GM19395 (cell line): ENCODE results near the gene EIF3B.
A peak's percentile ranks its signal among the peaks of the same experiment; 100 is the strongest.
"Not testable (repeated sequence)": the region's sequence is repeated elsewhere in the genome, so short reads cannot be mapped to it uniquely, and the experiment has no call there.

ENCODE experiments used
- ATAC-seq: cut with Tn5 transposase; IDR thresholded peaks from one replicate; pipeline ENCODE4 v1.9.1; 2021; ENCODE audit warnings: mild to moderate bottlenecking, moderate library complexity; ENCODE audit not compliant: unreplicated experiment

EIF3B gene

DNA sequence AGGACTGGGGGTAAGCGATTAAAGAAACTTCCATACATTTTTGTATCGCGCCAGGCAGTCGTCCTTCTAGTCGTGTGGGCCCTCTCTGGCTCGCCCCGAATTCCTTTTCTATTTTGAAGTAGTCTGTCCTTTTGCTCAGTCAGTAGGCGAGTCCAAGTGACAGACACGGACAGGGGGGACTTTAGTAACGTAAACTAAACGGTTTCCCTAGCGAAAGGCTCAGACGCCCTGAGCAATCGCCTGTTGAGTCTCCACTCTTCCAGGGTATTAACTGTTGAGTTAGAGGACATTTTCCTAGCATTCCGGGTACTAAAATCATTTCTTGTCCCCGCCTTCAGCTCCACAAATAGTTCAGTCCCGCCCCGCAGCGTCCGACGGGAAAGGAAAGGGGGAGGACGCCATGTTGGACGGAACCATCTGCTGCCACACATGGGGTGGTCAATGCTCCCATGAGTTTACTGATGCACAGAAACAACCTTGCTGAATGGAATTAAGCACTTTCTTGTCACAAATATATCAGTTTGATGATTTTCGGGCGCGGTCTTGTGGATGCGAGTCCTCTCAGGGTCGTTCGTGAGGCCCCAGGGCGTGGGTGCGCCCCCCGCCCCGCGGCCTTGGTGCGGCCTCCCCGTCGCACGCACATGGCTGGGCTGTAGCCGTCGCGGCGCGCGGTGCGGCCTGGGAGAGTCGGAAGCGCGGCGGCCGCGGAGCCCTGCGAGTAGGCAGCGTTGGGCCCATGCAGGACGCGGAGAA, at the start of gene EIF3B:
TSS of gene EIF3B (plus strand) at position 642 of the 753 bp plus-strand sequence. CDS start at position 737, 95 bp downstream.
- peak; percentile 82 for ATAC-seq

- not testable (repeated sequence) for ATAC-seq
Observed at GRCh38 chr7:2305258-2305657, 49.4 kb upstream of the EIF3B start.

DNA sequence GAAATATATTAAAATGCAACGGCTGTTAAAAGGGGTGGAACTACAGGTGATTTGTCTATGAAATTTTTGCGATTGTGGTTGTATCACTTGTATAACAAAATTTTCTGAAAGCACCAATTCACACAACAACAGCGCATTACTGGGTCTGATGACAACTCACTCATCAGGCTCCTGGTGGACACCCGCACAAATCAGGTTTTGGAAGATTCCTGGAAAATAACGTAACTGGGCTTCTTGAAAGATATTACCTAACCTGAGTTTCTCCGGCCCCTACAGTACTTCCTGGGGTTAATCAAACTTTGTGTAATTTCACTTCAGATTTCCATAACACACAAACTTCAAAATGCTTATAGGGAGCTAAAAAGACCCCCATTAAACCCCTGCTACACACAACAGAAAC, 47.9 kb upstream of the EIF3B start:
- no peak for ATAC-seq

GRCh38 chr7:2307690-2308107, 46.9 kb upstream of the EIF3B start:
- ATAC-seq = peak; percentile 52

DNA sequence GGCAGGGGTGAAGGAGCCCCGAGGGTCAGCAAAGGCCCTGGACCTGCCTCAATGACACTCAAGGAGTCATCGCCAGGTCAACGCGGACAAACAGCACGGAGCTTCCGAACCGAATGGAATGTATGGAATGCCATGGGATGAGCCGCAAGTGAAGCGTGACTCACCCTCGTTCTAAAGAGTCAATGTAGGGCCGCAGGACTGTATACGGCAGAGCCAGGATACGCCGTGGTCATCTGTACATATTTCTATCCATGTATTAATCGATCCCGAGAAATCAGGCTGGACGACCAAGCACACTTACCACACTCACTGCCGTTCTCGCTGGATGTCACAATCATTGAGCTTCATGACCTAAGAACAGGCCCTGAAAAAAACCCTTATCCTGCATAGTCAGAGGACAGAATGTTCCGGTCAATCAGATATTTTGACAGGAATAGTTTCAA, 44.7 kb upstream of the EIF3B start:
- no peak for ATAC-seq

GRCh38 chr7:2312267-2312929, 42.2 kb upstream of the EIF3B start:
- no peak for ATAC-seq

- peak; percentile 18 for ATAC-seq
Observed at GRCh38 chr7:2313450-2314208, 41.0 kb upstream of the EIF3B start.

DNA sequence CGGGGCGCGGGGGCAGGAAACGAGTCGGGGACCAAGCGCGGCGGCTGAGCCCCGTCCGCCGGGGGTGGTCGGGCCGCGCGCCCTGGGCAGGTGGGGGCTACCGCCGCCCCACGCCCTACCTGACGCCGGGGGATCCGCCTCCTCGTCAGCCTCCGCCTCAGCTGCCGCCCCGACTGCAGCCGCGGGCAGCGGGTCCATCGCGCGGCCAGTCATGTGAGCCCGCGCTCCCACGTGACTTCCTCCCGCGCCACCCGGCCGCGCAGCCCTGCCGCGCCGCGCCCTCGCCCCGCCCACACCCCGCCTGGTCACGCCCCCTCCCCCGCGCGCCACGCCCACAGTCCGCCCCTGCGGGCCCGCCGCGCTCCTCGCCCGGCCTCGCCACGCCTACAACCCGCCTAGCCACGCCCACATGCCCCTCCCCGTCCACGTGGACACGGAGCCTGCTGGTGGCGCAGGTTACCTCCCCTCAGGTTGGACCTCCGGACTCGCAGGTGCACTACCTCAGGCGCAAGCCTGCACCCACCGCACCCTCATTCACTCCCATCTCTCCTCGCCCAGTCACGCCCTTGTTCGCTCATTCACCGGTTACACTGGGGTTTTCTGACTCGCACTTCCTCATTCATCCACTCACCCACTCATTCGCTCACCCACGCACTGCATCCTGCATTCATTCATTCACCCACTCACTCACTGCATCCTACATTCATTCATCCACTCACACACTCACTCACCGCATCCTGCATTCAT, 40.2 kb upstream of the EIF3B start, which contains the start of gene SNX8:
TSS of gene SNX8 (minus strand) at position 233 of the 747 bp plus-strand sequence. CDS start at position 213, 20 bp downstream.
- ATAC-seq = peak; percentile 59

- ATAC-seq = not testable (repeated sequence)
Observed at GRCh38 chr7:2314956-2315530, 39.6 kb upstream of the EIF3B start.

GRCh38 chr7:2315787-2316186, 38.8 kb upstream of the EIF3B start:
- ATAC-seq = no peak

GRCh38 chr7:2316578-2316977, 38.0 kb upstream of the EIF3B start:
- no peak for ATAC-seq

GRCh38 chr7:2317556-2318293, 36.9 kb upstream of the EIF3B start:
- no peak for ATAC-seq

GRCh38 chr7:2321020-2321419, 33.6 kb upstream of the EIF3B start:
- ATAC-seq = no peak

DNA sequence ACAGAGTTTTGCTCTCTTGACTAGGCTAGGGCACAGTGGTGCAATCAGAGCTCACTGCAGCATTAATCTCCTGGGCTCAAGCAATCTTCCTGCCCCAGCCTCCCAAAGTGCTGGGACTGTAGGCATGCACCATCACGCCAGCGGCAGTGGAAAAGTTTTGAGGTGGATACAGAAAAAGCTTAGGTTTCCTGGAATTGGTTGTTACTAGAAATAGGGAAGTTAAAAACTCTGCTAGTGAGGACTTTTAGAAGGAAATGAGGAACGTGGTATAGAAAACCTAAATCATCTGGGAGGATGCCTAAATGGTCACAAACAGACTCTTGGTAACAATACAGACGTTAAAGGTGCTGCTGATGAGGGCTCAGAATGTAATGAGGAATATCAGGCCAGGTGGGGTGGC, 29.5 kb upstream of the EIF3B start:
- no peak for ATAC-seq

- no peak for ATAC-seq
Observed at GRCh38 chr7:2326951-2327350, 27.7 kb upstream of the EIF3B start.

GRCh38 chr7:2330493-2330892, 24.1 kb upstream of the EIF3B start:
- no peak for ATAC-seq

DNA sequence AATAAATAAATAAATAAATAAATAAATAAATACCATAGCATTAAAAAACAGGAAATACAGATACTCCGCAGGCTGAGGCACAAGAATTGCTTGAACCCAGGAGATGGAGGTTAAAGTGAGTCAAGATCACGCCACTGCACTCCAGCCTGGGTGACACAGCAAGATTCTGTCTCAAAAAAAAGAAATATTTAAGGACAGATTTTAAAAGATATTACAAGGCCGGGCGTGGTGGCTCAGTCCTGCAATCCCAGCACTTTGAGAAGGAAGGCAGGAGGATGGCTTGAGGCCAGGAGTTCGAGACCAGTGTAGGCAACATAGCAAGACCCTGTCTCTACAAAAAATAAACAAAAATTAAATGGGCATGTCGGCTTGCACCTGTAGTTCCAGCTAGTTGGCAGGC, 22.9 kb upstream of the EIF3B start:
- ATAC-seq = no peak

DNA sequence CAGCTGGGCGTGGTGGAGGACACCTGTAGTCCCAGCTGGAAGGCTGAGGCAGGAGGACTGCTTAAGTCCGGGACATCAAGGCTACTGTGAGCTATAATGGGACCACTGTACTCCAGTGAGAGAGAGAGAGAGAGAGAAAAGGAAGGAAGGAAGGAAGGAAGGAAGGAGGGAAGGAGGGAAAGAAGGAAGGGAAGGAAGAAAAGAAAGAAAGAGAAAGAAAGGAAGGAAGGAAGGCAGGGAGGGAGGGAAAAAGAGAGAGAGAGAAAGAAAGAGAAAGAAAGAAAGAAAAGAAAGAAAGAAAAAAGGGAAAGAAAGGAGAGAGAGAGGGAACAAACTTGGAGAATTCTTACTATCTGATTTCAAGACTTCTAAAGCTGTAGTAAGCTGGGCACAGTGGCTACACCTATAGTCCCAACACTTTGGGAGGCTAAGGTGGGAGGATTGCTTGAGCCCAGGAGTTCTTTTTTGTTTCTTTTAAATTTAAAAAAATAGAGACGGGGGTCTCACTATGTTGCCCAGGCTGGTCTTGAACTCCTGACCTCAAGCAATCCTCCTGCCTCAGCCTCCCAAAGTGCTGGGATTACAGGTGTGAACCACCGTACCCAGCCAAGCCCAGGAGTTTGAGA, 21.9 kb upstream of the EIF3B start:
- ATAC-seq = not testable (repeated sequence)

DNA sequence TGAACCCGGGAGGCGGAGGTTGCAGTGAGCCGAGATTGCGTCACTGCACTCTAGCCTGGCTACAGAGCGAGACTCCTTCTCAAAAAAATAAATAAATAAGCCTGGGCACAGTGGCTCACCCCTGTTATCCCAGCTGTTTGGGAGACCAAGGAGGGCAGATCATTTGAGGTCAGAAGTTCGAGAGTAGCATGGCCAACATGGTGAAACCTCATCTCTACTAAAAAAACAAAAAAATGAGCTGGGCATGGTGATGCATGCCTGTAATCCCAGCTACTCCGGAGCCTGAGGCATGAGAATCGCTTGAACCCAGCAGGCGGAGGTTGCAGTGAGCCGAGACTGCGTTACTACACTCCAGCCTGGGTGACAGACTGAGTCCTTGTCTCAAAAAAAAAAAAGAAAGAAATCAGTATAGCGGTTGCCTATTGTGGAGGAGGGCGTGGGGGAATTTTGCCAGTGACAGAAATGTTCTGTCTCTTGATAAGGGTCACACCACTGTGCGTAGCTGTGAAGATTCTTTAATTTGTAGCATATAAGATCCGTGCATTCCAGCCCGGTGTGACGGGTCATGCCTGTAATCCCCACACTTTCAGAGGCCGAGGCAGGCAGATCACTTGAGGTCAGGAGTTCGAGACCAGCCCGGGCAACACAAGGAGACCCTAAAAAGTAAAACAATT, 17.9 kb upstream of the EIF3B start:
- ATAC-seq = no peak
